Naive thymus-derived CD8-positive, alpha-beta T cell (primary cell): Measurements from ENCODE around the gene NHLRC4. TPM values are rescaled to one million over a fixed set of nuclear protein-coding genes. Genes with fewer than 3 reads are reported as not detected.

Source experiments
- ATAC-seq, 2 donors: fragments of 150-1000 bp; cut with Tn5 transposase in 1 of 2; sonication (Bioruptor Pico), chemical (Tn5 transposase) in 1 of 2; 1 replicate in 1 of 2; 2 replicates in 1 of 2; pipeline ENCODE4 v1.10.0; 2021; ENCODE audit warnings: mild to moderate bottlenecking in 2 of 2, moderate library complexity in 2 of 2
- POLR2A ChIA-PET: fragments of 350-600 bp; sonication (Branson Sonifier 250); formaldehyde crosslinking; loops from one replicate; lab custom pipeline; 2021; ENCODE audit warnings: antibody characterized with exemption; lab: Charles Lee
- DNase-seq, 10 donors: peaks; one replicate each; pipeline versions ENCODE4 v3.0.0 to v3.0.0-alpha.2; 2020 to 2022
- H3K27ac Mint-ChIP-seq, 10 donors: one replicate each; pipeline ENCODE4 v1.8.0; 2020 to 2022; ENCODE audit warnings: mild to moderate bottlenecking in 10 of 10, mixed read lengths in 10 of 10, moderate library complexity in 4 of 10, inconsistent platforms in 1 of 10
- H3K27me3 Mint-ChIP-seq, 5 donors: one replicate each; pipeline ENCODE4 v1.8.0; 2021 to 2022; ENCODE audit warnings: mixed read lengths in 5 of 5
- H3K36me3 Mint-ChIP-seq, 3 donors: one replicate each; pipeline ENCODE4 v1.8.0; 2020 to 2022; ENCODE audit warnings: mixed read lengths in 3 of 3, mild to moderate bottlenecking in 2 of 3, inconsistent platforms in 1 of 3
- H3K4me1 Mint-ChIP-seq, 4 donors: one replicate each; pipeline ENCODE4 v1.8.0; 2021 to 2022; ENCODE audit warnings: mixed read lengths in 4 of 4
- H3K4me3 Mint-ChIP-seq, 10 donors: one replicate each; pipeline ENCODE4 v1.8.0; 2020 to 2022; ENCODE audit warnings: mild to moderate bottlenecking in 10 of 10, mixed read lengths in 10 of 10, moderate library complexity in 6 of 10, inconsistent platforms in 1 of 10
- H3K9me3 Mint-ChIP-seq, 9 donors: one replicate each; pipeline ENCODE4 v1.8.0; 2020 to 2022; ENCODE audit warnings: mixed read lengths in 9 of 9, mild to moderate bottlenecking in 3 of 9, inconsistent platforms in 1 of 9, moderate library complexity in 1 of 9
- polyA plus RNA-seq, 3 donors: library from polyadenylated mRNA; unstranded; fragments of 300-500 nt; fragmentation: Illumina TruSeq; gene quantifications; one replicate each; pipeline ENCODE4 v1.2.3, GENCODE V29; 2021
- total RNA-seq, 8 experiments: library from RNA in 2 of 8; stranded (reverse) in 2 of 8; gene quantifications; one replicate each; pipeline ENCODE4 v1.2.3 and lab custom pipeline; 2021 to 2026

NHLRC4 gene
- total and polyA plus RNA-seq, 5 experiments from 2014 or later = 1.5 to 5.3 (median 3.3) TPM

DNA sequence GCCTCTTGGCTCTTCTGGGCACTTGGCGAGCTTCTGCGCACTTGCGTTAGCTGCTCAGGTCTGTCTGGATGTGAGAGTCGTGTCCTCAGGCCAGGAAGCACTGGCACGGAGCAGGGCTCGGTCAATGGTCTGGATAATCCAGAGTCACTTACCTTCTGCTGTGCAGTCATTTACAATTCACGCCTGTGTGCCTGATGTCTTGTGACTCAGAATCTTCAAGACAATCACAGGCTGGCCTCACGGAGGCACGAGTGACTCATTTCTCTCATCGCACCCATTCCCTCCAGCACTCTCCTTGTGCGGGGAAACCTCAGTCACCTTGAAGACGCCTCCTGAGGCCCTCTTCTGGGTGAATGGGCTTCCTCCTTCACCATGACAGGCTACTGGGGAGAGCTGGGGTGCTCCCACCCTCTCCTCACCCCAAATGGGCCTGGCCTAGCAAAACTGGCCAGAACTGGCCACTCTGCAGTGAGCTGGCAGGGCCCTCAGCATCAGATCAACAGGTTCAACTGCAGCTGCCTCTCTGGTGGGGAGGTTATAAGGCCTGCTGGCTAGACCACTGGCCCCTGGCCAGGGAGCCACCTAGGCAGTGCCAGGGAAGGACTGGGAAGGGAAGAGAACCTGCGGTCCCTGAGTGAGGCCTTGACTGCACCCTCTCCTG is 41.2 kb upstream of the NHLRC4 start:
- Mint-ChIP-seq H3K27ac (peak overlapping the region in 9 of 10 donors; percentile 52 to 93 (median 74)), H3K9me3 (no peaks in the 10 kb centered on the region), H3K27me3 (no peaks in the 10 kb centered on the region), H3K36me3 (no peaks in the 10 kb centered on the region), H3K4me1 (peaks cover 12 to 38% (median 31%) of the 10 kb centered on the region in 4 donors), H3K4me3 (peak overlapping the region; percentile 57 to 85 (median 81))
- DNase-seq (peak in 1 of 10 donors; percentile 21), ATAC-seq (no peak)
- POLR2A ChIA-PET = no interaction called here

DNA sequence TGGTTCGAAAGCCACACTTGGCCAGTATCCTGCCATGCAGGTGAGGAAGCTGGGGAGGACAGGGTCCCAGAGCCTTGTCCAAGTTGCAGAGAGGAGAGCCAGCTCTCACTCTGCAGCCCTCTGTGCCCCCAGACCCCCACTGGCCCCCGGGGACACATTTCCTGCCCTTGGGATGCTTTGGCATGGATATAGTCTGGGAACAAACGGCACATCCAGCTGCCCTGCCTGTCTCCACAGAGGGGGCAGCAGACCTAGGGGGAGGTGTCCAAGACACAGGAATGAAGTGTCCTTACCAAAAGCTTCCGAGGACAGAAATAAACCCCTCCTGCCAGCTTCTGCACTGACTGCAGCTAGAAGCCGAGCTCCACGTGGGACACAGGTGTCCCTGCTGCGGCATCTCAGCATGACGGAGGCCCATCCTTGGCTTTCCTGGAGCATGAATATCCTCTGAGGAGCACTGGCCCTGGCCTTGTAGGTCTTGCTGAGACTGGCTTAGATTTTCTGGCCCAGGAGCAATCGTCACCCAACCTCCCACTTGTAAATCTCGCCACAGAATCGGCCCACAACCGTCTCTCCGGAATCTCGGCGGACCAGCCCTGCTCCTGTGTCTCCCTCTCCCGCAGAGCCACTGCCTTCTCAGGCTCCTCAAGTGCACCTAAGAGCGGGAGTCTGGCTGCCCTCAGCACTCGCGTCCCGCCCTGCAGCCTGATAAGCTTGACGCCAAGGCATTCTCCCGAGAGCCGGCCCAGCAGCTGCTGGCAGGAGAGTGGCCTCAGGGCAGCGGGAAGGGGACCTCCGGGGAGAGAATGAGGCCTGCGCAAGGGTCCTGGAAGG is 40.4 kb upstream of the NHLRC4 start:
- Mint-ChIP-seq H3K9me3 (no peaks in the 10 kb centered on the region), H3K27me3 (no peaks in the 10 kb centered on the region), H3K27ac (peak overlapping the region in 9 of 10 donors; percentile 77 to 94 (median 91)), H3K36me3 (no peaks in the 10 kb centered on the region), H3K4me1 (peaks cover 12 to 38% (median 32%) of the 10 kb centered on the region in 4 donors), H3K4me3 (peak overlapping the region; percentile 73 to 87 (median 82))
- POLR2A ChIA-PET = interaction anchor here (0.6 to 1.7 kb wide), 6 partner anchors 41 to 894 kb away, joined by 3 to 8 read pairs (median 4); partner anchors contain the start of genes DECR2, METTL26, NHLRC4 and PGAP6
- DNase-seq = peak in 1 of 10 donors; percentile 24
- ATAC-seq = peak in 1 of 2 donors; percentile 0

DNA sequence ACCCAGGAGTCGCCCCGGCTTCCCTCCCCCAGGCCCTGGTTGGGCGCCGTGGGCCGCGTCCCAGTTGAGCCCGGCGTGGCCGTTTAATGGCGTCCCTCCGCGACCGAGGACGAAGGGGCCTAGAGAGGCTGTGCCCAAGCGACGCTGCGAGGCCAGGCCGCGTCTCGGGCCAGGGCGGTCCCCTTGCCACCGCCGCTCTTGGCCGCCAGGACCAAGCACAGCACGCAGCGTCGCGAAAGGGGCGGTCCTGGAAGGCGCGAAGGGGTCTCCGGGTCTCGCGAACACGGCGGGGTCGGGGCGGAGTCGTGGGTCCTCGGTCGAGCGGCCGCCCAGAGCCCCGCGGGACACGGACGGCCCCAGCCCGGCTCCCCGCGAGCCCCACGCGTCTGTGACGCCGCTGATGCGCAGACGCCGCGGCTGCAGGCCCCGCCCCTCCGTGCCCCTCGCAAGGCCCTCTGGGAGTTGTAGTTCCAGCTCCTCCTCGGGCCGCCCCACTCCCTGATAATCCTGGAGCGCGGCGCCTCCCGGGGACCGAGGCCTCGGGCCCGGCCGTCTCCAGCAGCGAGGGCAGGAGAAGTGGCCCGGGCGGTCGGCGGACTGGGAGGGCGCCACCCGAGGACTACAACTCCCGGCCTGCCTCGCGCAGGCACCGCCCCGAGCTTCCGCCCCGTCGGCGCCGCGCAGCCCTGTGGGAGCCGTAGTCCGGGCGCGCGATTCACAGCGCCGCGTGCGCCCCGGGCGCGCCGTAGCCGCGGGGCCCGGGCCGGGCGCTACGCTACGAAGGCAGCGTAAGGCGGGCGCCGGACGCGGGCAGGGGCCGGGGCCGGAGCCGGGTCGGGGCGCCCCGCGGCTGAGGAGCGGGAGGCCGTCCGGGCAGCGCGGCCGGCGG is 39.5 kb upstream of the NHLRC4 start, which contains the start of gene CAPN15:
Gene CAPN15 (plus strand): TSS at position 698 of the 889 bp plus-strand sequence. CDS start 19,127 bp downstream, outside the sequence.
- ATAC-seq = peak; percentile 82 to 88
- no peaks in the 10 kb centered on the region for H3K27me3 Mint-ChIP-seq
- H3K27ac Mint-ChIP-seq = peak within 1 kb of the TSS; percentile 78 to 94 (median 90)
- no peaks in the 10 kb centered on the region for H3K9me3 Mint-ChIP-seq
- H3K36me3 Mint-ChIP-seq = no peaks in the 10 kb centered on the region
- peak within 1 kb of the TSS; percentile 81 to 93 (median 88) for H3K4me3 Mint-ChIP-seq
- POLR2A ChIA-PET = interaction anchor here (0.5 to 1.7 kb wide), 7 partner anchors 40 to 894 kb away, joined by 3 to 8 read pairs (median 4); partner anchors contain the start of genes DECR2, METTL26, NHLRC4 and PGAP6
- peak; percentile 74 to 97 (median 86) for DNase-seq
- H3K4me1 Mint-ChIP-seq = peaks cover 12 to 39% (median 32%) of the 10 kb centered on the region in 4 donors

DNA sequence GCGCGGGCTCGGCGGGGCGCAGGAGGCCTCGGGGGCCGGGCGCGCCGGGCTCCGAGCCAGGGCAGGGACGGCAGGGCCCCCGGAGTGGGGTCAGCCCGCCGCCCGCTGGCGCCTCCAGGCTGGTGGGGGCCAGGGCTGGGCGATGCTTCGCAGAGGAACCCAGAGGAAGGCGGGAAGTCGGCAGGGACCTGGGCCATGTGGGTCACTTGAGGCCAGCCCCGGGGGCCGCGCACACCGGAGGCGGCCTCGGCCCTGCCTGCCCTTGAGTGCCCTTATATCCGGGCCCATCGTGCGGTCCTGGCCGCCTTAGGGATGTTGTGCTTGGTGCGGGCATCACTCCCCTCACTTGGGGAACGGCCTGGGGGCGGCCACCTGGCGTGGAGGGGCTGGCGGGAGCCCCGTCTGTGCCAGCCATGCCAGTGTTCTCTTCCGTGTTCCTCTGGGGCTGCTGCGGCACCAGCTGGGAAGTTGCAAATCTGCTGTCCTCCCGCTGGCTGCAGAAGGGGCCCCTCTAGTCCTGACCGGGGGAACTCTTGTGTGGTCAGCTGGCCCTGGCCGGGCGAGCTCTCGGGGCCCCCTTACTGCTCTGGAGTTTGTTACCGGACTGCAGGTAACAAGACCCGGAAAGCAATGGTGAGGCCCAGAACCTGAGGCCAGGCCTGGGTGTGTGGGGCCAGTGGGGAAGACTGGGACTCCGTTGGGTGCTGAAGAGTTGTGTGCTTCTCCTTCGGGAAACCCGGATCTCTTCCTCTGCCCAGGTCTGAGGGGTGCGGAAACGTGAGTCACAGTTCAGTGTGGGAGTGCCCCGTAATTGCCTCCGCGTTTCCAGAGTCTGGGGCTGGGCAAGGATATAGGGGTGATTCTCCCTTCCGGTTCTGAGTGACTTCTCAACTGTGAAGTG is 38.4 kb upstream of the NHLRC4 start:
- ATAC-seq (peak; percentile 3 to 9), DNase-seq (peak in 5 of 10 donors; percentile 18 to 35 (median 26))
- H3K27ac Mint-ChIP-seq = peak overlapping the region; percentile 78 to 93 (median 89)
- peak overlapping the region; percentile 81 to 93 (median 88) for H3K4me3 Mint-ChIP-seq
- H3K4me1 Mint-ChIP-seq = peaks cover 12 to 39% (median 32%) of the 10 kb centered on the region in 4 donors
- no peaks in the 10 kb centered on the region for H3K9me3 Mint-ChIP-seq
- no peaks in the 10 kb centered on the region for H3K27me3 Mint-ChIP-seq
- no peaks in the 10 kb centered on the region for H3K36me3 Mint-ChIP-seq
- POLR2A ChIA-PET = interaction anchor here (1.0 to 1.7 kb wide), 4 partner anchors 38 to 146 kb away, joined by 3 to 8 read pairs (median 4); partner anchors contain the start of genes DECR2, NHLRC4 and PGAP6

DNA sequence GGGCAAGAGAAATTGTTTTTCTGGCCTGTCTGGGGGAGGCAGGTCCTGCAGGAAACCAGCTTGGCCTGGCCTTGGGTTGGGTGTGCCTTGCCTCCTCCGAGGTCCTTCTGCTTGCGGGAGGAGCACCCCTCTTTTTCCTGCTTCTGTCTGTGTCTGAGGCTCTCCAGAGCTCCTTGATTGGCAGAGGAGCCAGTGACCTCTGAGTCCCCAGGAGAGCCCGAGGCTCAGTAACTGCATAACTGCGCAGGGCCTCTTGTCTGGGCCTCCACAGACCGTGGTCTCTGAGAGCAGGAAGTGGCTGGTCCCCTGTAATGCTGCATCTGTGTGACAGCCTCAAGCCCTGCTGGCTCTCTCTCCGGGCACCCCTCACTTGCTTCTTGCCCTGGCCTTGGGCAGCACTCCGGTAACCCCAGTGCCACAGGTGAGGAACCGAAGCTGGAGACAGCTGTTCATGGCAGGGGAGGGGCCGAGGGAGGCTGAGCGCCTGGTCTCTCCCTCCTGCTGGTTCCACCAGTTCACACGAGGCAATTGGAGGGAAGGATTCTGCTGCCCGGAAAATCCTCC is 37.7 kb upstream of the NHLRC4 start:
- Mint-ChIP-seq H3K9me3 (no peaks in the 10 kb centered on the region), H3K27ac (peak overlapping the region; percentile 78 to 93 (median 89)), H3K4me3 (peak overlapping the region; percentile 81 to 93 (median 88)), H3K36me3 (no peaks in the 10 kb centered on the region), H3K4me1 (peaks cover 12 to 39% (median 31%) of the 10 kb centered on the region in 4 donors), H3K27me3 (no peaks in the 10 kb centered on the region)
- peak in 2 of 10 donors; percentile 16 to 19 for DNase-seq
- no peak for ATAC-seq
- POLR2A ChIA-PET = interaction anchor here (1.0 kb wide), 1 partner anchor 37 kb away, joined by 3 read pairs; the partner anchor contains the start of gene NHLRC4

DNA sequence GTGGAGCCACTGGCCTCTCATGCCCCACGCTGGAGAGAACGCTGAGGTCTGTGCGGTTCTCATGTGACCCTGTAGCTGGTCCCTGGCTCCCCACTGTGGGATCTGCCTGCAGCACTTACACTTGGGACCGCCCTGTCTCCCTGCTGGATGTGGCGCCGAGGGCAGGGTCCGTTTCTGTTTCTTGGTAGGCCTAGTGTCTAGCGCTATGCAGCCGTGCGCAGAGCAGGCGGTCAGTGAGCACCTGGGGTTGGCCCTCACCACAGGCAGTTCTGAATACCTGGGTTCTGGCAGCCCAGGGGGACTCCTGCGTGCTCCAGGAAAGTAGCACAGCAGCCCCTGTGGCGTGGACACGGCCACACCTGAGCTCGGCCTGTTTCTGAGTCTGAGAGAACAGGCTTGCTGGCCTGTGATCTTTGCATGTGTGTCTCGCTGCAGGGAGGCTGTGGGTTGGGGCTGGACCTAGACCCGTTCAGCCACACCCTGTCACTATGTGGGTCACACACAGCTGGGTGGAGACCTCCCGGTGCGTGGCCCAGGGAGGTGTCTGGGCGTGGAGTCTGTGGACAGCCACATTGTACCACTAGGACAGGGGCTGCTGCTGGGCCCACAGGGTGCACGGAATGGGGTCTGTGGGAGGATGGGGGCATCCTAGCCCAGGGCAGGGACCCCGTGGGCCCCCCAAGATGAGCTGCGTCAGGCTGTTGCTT is 36.5 kb upstream of the NHLRC4 start:
- POLR2A ChIA-PET = no interaction called here
- no peaks in the 10 kb centered on the region for H3K36me3 Mint-ChIP-seq
- H3K4me3 Mint-ChIP-seq = peak overlapping the region; percentile 33 to 92 (median 66)
- H3K9me3 Mint-ChIP-seq = no peaks in the 10 kb centered on the region
- H3K27ac Mint-ChIP-seq = peak overlapping the region in 6 of 10 donors; percentile 62 to 69 (median 62)
- DNase-seq (no peak), ATAC-seq (no peak)
- H3K27me3 Mint-ChIP-seq = no peaks in the 10 kb centered on the region
- peaks cover 16 to 37% (median 31%) of the 10 kb centered on the region in 4 donors for H3K4me1 Mint-ChIP-seq

DNA sequence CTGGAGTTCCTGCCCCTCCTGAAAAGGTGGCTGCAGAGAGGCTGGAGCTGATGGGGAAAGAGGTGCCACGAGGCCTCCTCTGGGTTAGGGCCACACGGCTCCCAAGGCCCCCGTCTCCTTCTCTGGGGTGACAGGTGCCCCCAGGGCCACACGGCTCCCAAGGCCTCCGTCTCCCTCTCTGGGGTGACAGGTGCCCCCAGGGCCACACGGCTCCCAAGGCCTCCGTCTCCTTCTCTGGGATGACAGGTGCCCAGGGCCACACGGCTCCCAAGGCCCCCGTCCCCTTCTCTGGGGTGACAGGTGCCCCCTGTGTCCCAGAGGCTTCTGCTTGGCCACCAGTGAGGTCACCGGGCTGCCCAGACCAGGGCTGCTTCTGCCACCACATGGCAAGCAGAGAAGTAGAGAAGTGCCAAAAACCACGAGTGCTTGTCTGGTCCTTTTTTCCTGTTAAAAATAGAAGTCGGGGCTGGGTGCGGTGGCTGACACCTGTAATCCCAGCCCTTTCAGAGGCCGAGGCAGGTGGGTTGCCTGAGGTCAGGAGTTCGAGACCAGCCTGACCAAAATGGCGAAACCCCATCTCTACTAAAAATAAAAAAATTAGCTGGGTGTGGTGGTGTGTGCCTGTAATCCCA is 35.2 kb upstream of the NHLRC4 start:
- Mint-ChIP-seq H3K4me3 (no peak overlapping the region), H3K27ac (peak overlapping the region in 1 of 10 donors; percentile 65), H3K27me3 (no peaks in the 10 kb centered on the region), H3K9me3 (no peaks in the 10 kb centered on the region), H3K4me1 (peaks cover 11 to 25% (median 17%) of the 10 kb centered on the region in 4 donors), H3K36me3 (no peaks in the 10 kb centered on the region)
- POLR2A ChIA-PET = no interaction called here
- ATAC-seq (no peak), DNase-seq (no peak)

DNA sequence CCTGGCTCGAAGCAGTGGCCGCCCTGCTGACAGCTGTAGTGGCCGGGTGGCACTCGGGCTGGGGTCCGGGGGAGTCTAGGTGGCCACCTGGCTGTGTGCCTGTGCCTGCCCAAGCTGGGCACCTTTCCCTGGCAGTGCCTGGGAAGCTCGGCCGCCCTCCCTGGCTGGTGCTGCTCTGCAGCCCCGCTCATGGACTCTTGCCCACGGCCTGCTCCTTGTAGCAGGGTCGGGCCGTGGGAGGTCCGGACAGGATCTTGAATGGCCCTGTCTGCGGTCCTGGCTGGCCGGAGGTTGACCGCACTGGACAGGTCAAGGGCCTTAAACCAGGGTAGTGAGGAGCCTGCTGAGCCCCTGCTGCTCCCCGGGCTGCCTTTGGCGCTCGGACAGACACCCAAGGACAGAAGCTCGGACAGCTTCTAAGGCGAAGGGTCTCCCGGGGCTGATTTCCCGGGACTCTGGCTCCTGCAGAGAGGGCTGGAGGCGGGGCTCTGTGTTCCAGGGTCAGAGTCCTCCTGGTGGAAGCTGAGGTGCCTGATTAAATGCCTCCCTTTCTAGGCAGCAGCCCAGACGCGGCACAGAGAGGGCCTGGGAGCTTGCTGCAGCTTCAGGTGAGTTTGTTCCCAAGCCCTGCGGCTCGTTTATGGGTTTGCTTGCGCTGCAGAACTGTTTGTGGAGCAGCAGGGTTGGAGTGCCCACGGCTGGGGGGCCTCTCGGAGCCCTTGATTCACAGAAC is 33.2 kb upstream of the NHLRC4 start:
- peaks cover 8 to 23% (median 14%) of the 10 kb centered on the region in 4 donors for H3K4me1 Mint-ChIP-seq
- H3K36me3 Mint-ChIP-seq = peaks cover 0 to 8% (median 0%) of the 10 kb centered on the region in 3 donors
- DNase-seq (no peak), ATAC-seq (no peak)
- H3K9me3 Mint-ChIP-seq = no peaks in the 10 kb centered on the region
- H3K27ac Mint-ChIP-seq = no peak overlapping the region
- H3K27me3 Mint-ChIP-seq = no peaks in the 10 kb centered on the region
- no peak overlapping the region for H3K4me3 Mint-ChIP-seq
- POLR2A ChIA-PET = interaction anchor here (1.2 kb wide), 1 partner anchor 10 kb away, joined by 4 read pairs; no protein-coding TSS in a partner anchor

DNA sequence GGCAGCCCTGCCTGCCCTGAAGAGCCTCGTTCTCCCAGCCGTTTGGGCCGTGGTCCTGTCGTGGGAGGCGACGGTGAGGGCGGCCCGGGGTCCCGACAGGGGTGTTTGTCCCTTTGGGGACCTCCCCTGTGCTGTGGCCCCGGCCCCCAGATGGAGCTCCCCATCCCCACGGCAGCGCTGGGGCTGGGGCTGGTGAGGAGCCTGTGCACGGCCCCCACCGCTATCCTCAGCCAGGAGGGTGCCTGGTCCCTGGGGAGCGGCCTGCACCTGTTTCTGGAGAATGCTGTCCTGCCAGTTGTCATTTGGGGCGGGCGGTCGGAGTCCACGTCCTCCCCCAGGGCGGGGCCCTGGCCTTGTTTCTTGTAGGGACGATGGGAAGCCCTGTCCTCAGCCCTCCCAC is 32.7 kb upstream of the NHLRC4 start:
- peaks cover 2 to 18% (median 11%) of the 10 kb centered on the region in 4 donors for H3K4me1 Mint-ChIP-seq
- DNase-seq (no peak), ATAC-seq (no peak)
- H3K27ac Mint-ChIP-seq = no peak overlapping the region
- peaks cover 0 to 11% (median 0%) of the 10 kb centered on the region in 3 donors for H3K36me3 Mint-ChIP-seq
- POLR2A ChIA-PET = no interaction called here
- H3K4me3 Mint-ChIP-seq = no peak overlapping the region
- no peaks in the 10 kb centered on the region for H3K27me3 Mint-ChIP-seq
- no peaks in the 10 kb centered on the region for H3K9me3 Mint-ChIP-seq
